SK-N-SH treated with all-trans-retinoic acid at 6 μM for 48 hours (cell line): ENCODE measurements around the gene HS6ST3.

Experiments
- ATAC-seq: fragments of 200-7000 bp; cut with Tn5 transposase; 3 replicates; pipeline ENCODE4 v1.9.1; 2020; ENCODE audit warnings: mild to moderate bottlenecking, moderate library complexity
- ARNTL ChIP-seq: fragments of 450-650 bp; formaldehyde crosslinking; IDR thresholded peaks from 2 replicates; pipeline ENCODE4 v1.5.0; 2020; ENCODE audit warnings: low read depth, mild to moderate bottlenecking, moderate library complexity, borderline replicate concordance
- BACH2 ChIP-seq: fragments of 250-450 bp; sonication (Bioruptor Pico); IDR thresholded peaks from 2 replicates; pipeline ENCODE4 v1.9.0; 2021; ENCODE audit warnings: mild to moderate bottlenecking, borderline replicate concordance
- ESRRG ChIP-seq: fragments of 250-450 bp; sonication (Bioruptor Pico); IDR thresholded peaks from 2 replicates; pipeline ENCODE4 v1.6.1; 2021; ENCODE audit warnings: mild to moderate bottlenecking
- ISL1 ChIP-seq: fragments of 250-450 bp; sonication (Bioruptor Pico); IDR thresholded peaks from 2 replicates; pipeline ENCODE4 v2.1.2; 2022; ENCODE audit warnings: mild to moderate bottlenecking, moderate library complexity
- OSR1 ChIP-seq: fragments of 250-450 bp; sonication (Bioruptor Pico); IDR thresholded peaks from 2 replicates; pipeline ENCODE4 v1.8.0; 2022; ENCODE audit warnings: moderate library complexity, mild to moderate bottlenecking, inconsistent platforms
- PPARA ChIP-seq: fragments of 250-450 bp; sonication (Bioruptor Pico); IDR thresholded peaks from 2 replicates; pipeline ENCODE4 v1.5.0; 2020; ENCODE audit warnings: mild to moderate bottlenecking, borderline replicate concordance
- RARB ChIP-seq: fragments of 250-450 bp; sonication (Bioruptor Pico); IDR thresholded peaks from 2 replicates; pipeline ENCODE4 v1.8.0; 2021; ENCODE audit warnings: mild to moderate bottlenecking, moderate library complexity
- SNAI2 ChIP-seq: fragments of 250-450 bp; sonication (Bioruptor Pico); IDR thresholded peaks from 2 replicates; pipeline ENCODE4 v1.5.0; 2020; ENCODE audit warnings: mild to moderate bottlenecking, moderate library complexity
- TCF4 ChIP-seq: fragments of 250-450 bp; sonication (Bioruptor Pico); IDR thresholded peaks from 2 replicates; pipeline ENCODE4 v1.8.0; 2021; ENCODE audit warnings: mild to moderate bottlenecking, moderate library complexity, borderline replicate concordance
- TOX ChIP-seq: fragments of 250-450 bp; sonication (Bioruptor Pico); IDR thresholded peaks from 2 replicates; pipeline ENCODE4 v1.8.0; 2021; ENCODE audit warnings: mild to moderate bottlenecking, moderate library complexity, borderline replicate concordance
- ZFP3 ChIP-seq: fragments of 250-450 bp; sonication (Bioruptor Pico); IDR thresholded peaks from 2 replicates; pipeline ENCODE4 v1.5.0; 2020; ENCODE audit warnings: mild to moderate bottlenecking, moderate library complexity
- ZFP30 ChIP-seq: fragments of 450-650 bp; formaldehyde crosslinking; IDR thresholded peaks from 2 replicates; pipeline ENCODE4 v1.5.0; 2022; ENCODE audit warnings: mild to moderate bottlenecking, moderate library complexity
- ZNF565 ChIP-seq: fragments of 450-650 bp; formaldehyde crosslinking; conservative IDR thresholded peaks from 2 replicates; pipeline ENCODE4 v1.5.0; 2020; ENCODE audit warnings: low read depth, mild to moderate bottlenecking, moderate library complexity
- ZNF70 ChIP-seq: fragments of 450-650 bp; formaldehyde crosslinking; IDR thresholded peaks from 2 replicates; pipeline ENCODE4 v1.5.0; 2020; ENCODE audit warnings: mild to moderate bottlenecking, moderate library complexity
- ZNF8 ChIP-seq: fragments of 450-650 bp; formaldehyde crosslinking; IDR thresholded peaks from 2 replicates; pipeline ENCODE4 v1.5.0; 2020; ENCODE audit warnings: mild to moderate bottlenecking, moderate library complexity
- TF ChIP-seq, protein P1 (sequence below): fragments of 250-450 bp; sonication (Bioruptor Pico); IDR thresholded peaks from 2 replicates; pipeline ENCODE4 v1.8.0; 2021; ENCODE audit warnings: low read depth, mild to moderate bottlenecking, moderate library complexity, borderline replicate concordance
- TF ChIP-seq, protein P2 (sequence below): fragments of 250-450 bp; sonication (Bioruptor Pico); IDR thresholded peaks from 2 replicates; pipeline ENCODE4 v1.5.1; 2021; ENCODE audit warnings: mild to moderate bottlenecking, moderate library complexity
- TF ChIP-seq, protein P3 (sequence below): fragments of 250-450 bp; sonication (Bioruptor Pico); IDR thresholded peaks from 2 replicates; pipeline ENCODE4 v1.8.0; 2020; ENCODE audit warnings: mild to moderate bottlenecking, moderate library complexity, borderline replicate concordance
- TF ChIP-seq, protein P4 (sequence below): fragments of 250-450 bp; sonication (Bioruptor Pico); IDR thresholded peaks from 2 replicates; pipeline ENCODE4 v1.5.0; 2020; ENCODE audit warnings: mild to moderate bottlenecking, moderate library complexity
- TF ChIP-seq, protein P5 (sequence below): fragments of 250-450 bp; sonication (Bioruptor Pico); IDR thresholded peaks from 2 replicates; pipeline ENCODE4 v1.5.1; 2020; ENCODE audit warnings: low read depth, mild to moderate bottlenecking, moderate library complexity

Gene HS6ST3

DNA sequence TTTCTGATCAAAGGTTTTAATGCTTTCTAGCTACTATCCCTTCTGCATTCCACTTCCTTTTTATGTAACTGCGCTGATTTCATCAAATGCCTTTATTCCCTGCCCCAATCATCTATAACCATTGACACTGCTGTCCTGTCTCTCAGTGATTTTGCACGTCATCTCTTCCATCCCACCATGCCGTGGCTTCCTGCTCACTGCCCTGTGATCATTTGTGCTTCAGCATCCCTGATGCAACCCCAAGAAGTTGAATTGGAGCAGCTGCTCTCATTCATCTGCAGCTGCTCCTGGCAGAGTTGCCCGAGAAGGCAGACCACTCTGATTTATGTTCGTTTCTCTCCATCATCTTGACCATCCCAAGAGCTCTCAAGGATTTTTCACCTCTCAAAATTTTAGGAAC lies 112.4 kb downstream of the HS6ST3 start (continued):
- TF ChIP-seq, protein P1, sequence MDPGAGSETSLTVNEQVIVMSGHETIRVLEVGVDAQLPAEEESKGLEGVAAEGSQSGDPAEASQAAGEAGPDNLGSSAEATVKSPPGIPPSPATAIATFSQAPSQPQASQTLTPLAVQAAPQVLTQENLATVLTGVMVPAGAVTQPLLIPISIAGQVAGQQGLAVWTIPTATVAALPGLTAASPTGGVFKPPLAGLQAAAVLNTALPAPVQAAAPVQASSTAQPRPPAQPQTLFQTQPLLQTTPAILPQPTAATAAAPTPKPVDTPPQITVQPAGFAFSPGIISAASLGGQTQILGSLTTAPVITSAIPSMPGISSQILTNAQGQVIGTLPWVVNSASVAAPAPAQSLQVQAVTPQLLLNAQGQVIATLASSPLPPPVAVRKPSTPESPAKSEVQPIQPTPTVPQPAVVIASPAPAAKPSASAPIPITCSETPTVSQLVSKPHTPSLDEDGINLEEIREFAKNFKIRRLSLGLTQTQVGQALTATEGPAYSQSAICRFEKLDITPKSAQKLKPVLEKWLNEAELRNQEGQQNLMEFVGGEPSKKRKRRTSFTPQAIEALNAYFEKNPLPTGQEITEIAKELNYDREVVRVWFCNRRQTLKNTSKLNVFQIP (CRISPR knock-in tag), result no peak
- TF ChIP-seq TCF4 (CRISPR knock-in tag), result no peak
- TF ChIP-seq ISL1 (CRISPR knock-in tag), result no peak
- no peak for TF ChIP-seq ZNF565 (CRISPR knock-in tag)
- no peak for TF ChIP-seq ESRRG (CRISPR knock-in tag)

DNA sequence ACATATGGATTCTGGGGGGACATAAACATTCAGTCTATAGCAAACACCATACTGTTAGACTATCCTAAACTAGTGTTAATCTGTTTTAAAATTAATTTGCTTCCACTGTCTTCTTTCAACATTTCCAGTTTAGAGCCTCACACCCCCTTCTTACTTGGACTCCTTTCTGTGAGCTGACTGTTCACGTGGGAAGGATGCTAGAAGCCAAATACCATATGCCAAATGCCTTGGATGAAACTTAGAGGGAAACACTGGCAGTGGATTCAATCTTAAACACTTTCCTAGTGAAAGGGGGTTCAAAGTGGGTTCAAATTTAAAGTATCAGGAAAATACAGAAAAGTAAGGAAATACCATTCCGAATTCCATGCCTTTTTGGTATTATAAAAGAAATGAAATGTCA lies 113.6 kb downstream of the HS6ST3 start:
- ATAC-seq, result no peak
- TF ChIP-seq TOX (CRISPR knock-in tag) (no peak), ARNTL (CRISPR knock-in tag) (no peak), ISL1 (CRISPR knock-in tag) (no peak), ZFP3 (CRISPR knock-in tag) (no peak), OSR1 (no peak), ZNF70 (CRISPR knock-in tag) (no peak), PPARA (CRISPR knock-in tag) (no peak), ZFP30 (CRISPR knock-in tag) (no peak), SNAI2 (CRISPR knock-in tag) (no peak), ESRRG (CRISPR knock-in tag) (no peak), ZNF8 (no peak), BACH2 (CRISPR knock-in tag) (no peak), ZNF565 (CRISPR knock-in tag) (no peak), TCF4 (CRISPR knock-in tag) (no peak), RARB (CRISPR knock-in tag) (no peak)
- TF ChIP-seq, protein P2, sequence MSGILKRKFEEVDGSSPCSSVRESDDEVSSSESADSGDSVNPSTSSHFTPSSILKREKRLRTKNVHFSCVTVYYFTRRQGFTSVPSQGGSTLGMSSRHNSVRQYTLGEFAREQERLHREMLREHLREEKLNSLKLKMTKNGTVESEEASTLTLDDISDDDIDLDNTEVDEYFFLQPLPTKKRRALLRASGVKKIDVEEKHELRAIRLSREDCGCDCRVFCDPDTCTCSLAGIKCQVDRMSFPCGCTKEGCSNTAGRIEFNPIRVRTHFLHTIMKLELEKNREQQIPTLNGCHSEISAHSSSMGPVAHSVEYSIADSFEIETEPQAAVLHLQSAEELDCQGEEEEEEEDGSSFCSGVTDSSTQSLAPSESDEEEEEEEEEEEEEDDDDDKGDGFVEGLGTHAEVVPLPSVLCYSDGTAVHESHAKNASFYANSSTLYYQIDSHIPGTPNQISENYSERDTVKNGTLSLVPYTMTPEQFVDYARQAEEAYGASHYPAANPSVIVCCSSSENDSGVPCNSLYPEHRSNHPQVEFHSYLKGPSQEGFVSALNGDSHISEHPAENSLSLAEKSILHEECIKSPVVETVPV (CRISPR knock-in tag), result no peak
- TF ChIP-seq, protein P1 (CRISPR knock-in tag), result no peak
- TF ChIP-seq, protein P3, sequence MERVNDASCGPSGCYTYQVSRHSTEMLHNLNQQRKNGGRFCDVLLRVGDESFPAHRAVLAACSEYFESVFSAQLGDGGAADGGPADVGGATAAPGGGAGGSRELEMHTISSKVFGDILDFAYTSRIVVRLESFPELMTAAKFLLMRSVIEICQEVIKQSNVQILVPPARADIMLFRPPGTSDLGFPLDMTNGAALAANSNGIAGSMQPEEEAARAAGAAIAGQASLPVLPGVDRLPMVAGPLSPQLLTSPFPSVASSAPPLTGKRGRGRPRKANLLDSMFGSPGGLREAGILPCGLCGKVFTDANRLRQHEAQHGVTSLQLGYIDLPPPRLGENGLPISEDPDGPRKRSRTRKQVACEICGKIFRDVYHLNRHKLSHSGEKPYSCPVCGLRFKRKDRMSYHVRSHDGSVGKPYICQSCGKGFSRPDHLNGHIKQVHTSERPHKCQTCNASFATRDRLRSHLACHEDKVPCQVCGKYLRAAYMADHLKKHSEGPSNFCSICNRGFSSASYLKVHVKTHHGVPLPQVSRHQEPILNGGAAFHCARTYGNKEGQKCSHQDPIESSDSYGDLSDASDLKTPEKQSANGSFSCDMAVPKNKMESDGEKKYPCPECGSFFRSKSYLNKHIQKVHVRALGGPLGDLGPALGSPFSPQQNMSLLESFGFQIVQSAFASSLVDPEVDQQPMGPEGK (CRISPR knock-in tag), result no peak
- TF ChIP-seq, protein P4, sequence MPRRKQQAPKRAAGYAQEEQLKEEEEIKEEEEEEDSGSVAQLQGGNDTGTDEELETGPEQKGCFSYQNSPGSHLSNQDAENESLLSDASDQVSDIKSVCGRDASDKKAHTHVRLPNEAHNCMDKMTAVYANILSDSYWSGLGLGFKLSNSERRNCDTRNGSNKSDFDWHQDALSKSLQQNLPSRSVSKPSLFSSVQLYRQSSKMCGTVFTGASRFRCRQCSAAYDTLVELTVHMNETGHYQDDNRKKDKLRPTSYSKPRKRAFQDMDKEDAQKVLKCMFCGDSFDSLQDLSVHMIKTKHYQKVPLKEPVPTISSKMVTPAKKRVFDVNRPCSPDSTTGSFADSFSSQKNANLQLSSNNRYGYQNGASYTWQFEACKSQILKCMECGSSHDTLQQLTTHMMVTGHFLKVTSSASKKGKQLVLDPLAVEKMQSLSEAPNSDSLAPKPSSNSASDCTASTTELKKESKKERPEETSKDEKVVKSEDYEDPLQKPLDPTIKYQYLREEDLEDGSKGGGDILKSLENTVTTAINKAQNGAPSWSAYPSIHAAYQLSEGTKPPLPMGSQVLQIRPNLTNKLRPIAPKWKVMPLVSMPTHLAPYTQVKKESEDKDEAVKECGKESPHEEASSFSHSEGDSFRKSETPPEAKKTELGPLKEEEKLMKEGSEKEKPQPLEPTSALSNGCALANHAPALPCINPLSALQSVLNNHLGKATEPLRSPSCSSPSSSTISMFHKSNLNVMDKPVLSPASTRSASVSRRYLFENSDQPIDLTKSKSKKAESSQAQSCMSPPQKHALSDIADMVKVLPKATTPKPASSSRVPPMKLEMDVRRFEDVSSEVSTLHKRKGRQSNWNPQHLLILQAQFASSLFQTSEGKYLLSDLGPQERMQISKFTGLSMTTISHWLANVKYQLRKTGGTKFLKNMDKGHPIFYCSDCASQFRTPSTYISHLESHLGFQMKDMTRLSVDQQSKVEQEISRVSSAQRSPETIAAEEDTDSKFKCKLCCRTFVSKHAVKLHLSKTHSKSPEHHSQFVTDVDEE (CRISPR knock-in tag), result no peak

DNA sequence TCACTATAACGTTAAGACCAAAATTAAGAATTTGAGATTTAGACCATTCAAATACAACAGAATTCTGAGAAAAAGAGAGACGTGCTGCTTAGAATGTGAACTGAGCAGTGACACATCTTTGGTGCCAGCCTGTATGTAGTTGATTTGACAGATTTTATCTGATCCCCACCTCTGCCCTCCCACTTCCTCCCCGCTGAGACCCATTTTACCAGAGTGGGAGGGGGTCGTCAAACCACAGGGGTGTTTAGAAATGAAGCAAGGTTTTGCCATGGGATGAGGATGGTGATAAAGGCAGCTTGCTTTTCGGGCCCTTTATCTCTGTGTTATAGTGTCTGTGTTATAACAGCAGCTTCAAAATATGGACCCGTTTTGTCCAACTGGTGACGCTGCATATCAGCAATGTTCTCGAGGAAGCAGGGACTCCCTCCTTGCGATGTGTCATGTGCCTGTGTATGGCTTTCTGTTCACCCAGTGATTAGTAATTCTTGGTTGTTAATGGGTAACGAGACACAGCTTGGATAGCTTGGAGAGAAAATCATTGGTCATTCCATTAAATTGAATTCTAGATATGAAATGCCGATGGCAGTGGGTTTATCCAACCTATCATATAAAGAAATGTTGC lies 125.0 kb downstream of the HS6ST3 start:
- no peak for ATAC-seq
- TF ChIP-seq, protein P1 (CRISPR knock-in tag), result no peak
- TF ChIP-seq ZFP30 (CRISPR knock-in tag) (no peak), ZNF70 (CRISPR knock-in tag) (no peak)
- TF ChIP-seq, protein P5, sequence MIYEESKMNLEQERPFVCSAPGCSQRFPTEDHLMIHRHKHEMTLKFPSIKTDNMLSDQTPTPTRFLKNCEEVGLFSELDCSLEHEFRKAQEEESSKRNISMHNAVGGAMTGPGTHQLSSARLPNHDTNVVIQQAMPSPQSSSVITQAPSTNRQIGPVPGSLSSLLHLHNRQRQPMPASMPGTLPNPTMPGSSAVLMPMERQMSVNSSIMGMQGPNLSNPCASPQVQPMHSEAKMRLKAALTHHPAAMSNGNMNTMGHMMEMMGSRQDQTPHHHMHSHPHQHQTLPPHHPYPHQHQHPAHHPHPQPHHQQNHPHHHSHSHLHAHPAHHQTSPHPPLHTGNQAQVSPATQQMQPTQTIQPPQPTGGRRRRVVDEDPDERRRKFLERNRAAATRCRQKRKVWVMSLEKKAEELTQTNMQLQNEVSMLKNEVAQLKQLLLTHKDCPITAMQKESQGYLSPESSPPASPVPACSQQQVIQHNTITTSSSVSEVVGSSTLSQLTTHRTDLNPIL (CRISPR knock-in tag), result no peak
